Activated CD4-positive, alpha-beta T cell treated with anti-CD3 and anti-CD28 coated beads, Interleukin-2, amount 50 U/mL, for 24 hours (primary cell): Measurements from ENCODE around the gene TNS2.
"Not testable (repeated sequence)": the region's sequence is repeated elsewhere in the genome, so short reads cannot be mapped to it uniquely, and the experiment has no call there.

Experiments used
- DNase-seq, 2 donors: peaks; one replicate each; pipeline ENCODE4 v3.0.0-alpha.2; 2020; ENCODE audit warnings: low read depth in 1 of 2, low spot score in 1 of 2

The TNS2 gene

GRCh38 chr12:53049571-53050318 is at the start of gene TNS2:
TSS of gene TNS2 (plus strand) at chr12:53050065. CDS start at chr12:53050186, 121 bp downstream.
- no peak for DNase-seq

GRCh38 chr12:53004178-53004577 is 45.7 kb upstream of the TNS2 start:
- no peak for DNase-seq

GRCh38 chr12:53004582-53004981 is 45.3 kb upstream of the TNS2 start:
- no peak for DNase-seq

GRCh38 chr12:53005215-53005985 is 44.5 kb upstream of the TNS2 start:
- no peak for DNase-seq

GRCh38 chr12:53005986-53006809 is 43.7 kb upstream of the TNS2 start, which contains the start of gene EIF4B:
TSS of gene EIF4B (plus strand) at chr12:53006456. CDS start at chr12:53006484, 28 bp downstream.
- DNase-seq, result peak; percentile 96 to 99

- DNase-seq, result peak; percentile 69 to 85
Observed at GRCh38 chr12:53006810-53007309, 43.0 kb upstream of the TNS2 start.

- no peak for DNase-seq
Observed at GRCh38 chr12:53007343-53007742, 42.5 kb upstream of the TNS2 start.

GRCh38 chr12:53008760-53009159 is 41.1 kb upstream of the TNS2 start:
- not testable (repeated sequence) for DNase-seq

GRCh38 chr12:53010955-53011354 is 38.9 kb upstream of the TNS2 start:
- no peak for DNase-seq

GRCh38 chr12:53011889-53012288 is 38.0 kb upstream of the TNS2 start:
- DNase-seq, result no peak

GRCh38 chr12:53012928-53013327 is 36.9 kb upstream of the TNS2 start:
- no peak for DNase-seq

GRCh38 chr12:53014709-53015108 is 35.2 kb upstream of the TNS2 start:
- no peak for DNase-seq

GRCh38 chr12:53025250-53025649 is 24.6 kb upstream of the TNS2 start:
- DNase-seq, result no peak

- DNase-seq, result not testable (repeated sequence)
Observed at GRCh38 chr12:53027014-53027413, 22.9 kb upstream of the TNS2 start.

- no peak for DNase-seq
Observed at GRCh38 chr12:53031616-53032015, 18.2 kb upstream of the TNS2 start.

GRCh38 chr12:53033832-53034231 is 16.0 kb upstream of the TNS2 start:
- DNase-seq, result not testable (repeated sequence)

GRCh38 chr12:53034459-53034858 is 15.4 kb upstream of the TNS2 start:
- no peak for DNase-seq

GRCh38 chr12:53036802-53037201 is 13.1 kb upstream of the TNS2 start:
- no peak for DNase-seq

- DNase-seq, result no peak
Observed at GRCh38 chr12:53039851-53040250, 10.0 kb upstream of the TNS2 start.

- DNase-seq, result no peak
Observed at GRCh38 chr12:53042607-53043454, 7.0 kb upstream of the TNS2 start.
